SK-N-MC (cell line): Measurements from ENCODE around the gene RNF187.

ENCODE experiments used
- DNase-seq: peaks from one replicate; pipeline ENCODE4 v3.0.0-alpha.2; 2011; ENCODE audit warnings: low read depth, low spot score
- H3K27ac ChIP-seq: fragments of 200-600 bp; sonication (generic); 2 replicates; pipeline ENCODE4 v1.5.1; 2016; ENCODE audit warnings: mixed run types
- H3K36me3 ChIP-seq: fragments of 200-600 bp; sonication (generic); 2 replicates; pipeline ENCODE4 v1.6.1; 2017; ENCODE audit warnings: antibody characterized with exemption, low read length, mixed read lengths; ENCODE audit not compliant: insufficient read depth
- H3K4me3 ChIP-seq: fragments of 200-600 bp; sonication (generic); 2 replicates; pipeline ENCODE4 v1.5.1; 2016
- H3K9ac ChIP-seq: fragments of 200-600 bp; sonication (generic); 2 replicates; pipeline ENCODE4 v1.8.0; 2017; ENCODE audit warnings: mixed run types, mixed read lengths; ENCODE audit not compliant: insufficient read length
- H3K9me3 ChIP-seq: fragments of 200-600 bp; sonication (generic); 2 replicates; pipeline ENCODE4 v1.6.1; 2017; ENCODE audit warnings: low read depth, mild to moderate bottlenecking, antibody characterized with exemption, low read length, moderate library complexity, mixed read lengths
- EZH2 ChIP-seq: fragments of 200-600 bp; sonication (generic); IDR thresholded peaks from one replicate; pipeline ENCODE4 v1.6.1; 2017; ENCODE audit warnings: antibody characterized with exemption
- FOXP2 ChIP-seq: optimal IDR thresholded peaks from 2 replicates; pipeline ENCODE3; 2011; ENCODE audit warnings: mild to moderate bottlenecking, moderate library complexity; ENCODE audit not compliant: insufficient read depth; ENCODE audit errors: extremely low read length, control extremely low read depth
- POLR2AphosphoS5 ChIP-seq: IDR thresholded peaks from 2 replicates; pipeline ENCODE4 v1.6.1; 2012; ENCODE audit warnings: mild to moderate bottlenecking, low read depth, low read length, borderline replicate concordance

RNF187 gene

GRCh38 chr1:228543396-228543795 lies 56.2 kb downstream of the RNF187 start:
- H3K9ac ChIP-seq, result no peak overlapping the region
- TF ChIP-seq POLR2AphosphoS5 (no peak), FOXP2 (no peak), EZH2 (no peak)
- no peak for DNase-seq

GRCh38 chr1:228544021-228544850 lies 57.1 kb downstream of the RNF187 start:
- DNase-seq, result no peak
- TF ChIP-seq EZH2 (no peak), FOXP2 (no peak), POLR2AphosphoS5 (no peak)
- no peak overlapping the region for H3K9ac ChIP-seq

More at GRCh38 chr1:228543396-228543795, 56.2 kb downstream of the RNF187 start:
- H3K27ac ChIP-seq, result no peak overlapping the region
- H3K4me3 ChIP-seq, result no peak overlapping the region
- no peaks in the 10 kb centered on the region for H3K36me3 ChIP-seq
- no peaks in the 10 kb centered on the region for H3K9me3 ChIP-seq

GRCh38 chr1:228544921-228545591 lies 57.9 kb downstream of the RNF187 start:
- Histone ChIP-seq H3K4me3 (no peak overlapping the region), H3K9ac (no peak overlapping the region), H3K9me3 (no peaks in the 10 kb centered on the region), H3K36me3 (no peaks in the 10 kb centered on the region), H3K27ac (no peak overlapping the region)
- DNase-seq, result no peak
- TF ChIP-seq EZH2, result no peak
- TF ChIP-seq FOXP2, result no peak
- no peak for TF ChIP-seq POLR2AphosphoS5

More at GRCh38 chr1:228544021-228544850, 57.1 kb downstream of the RNF187 start:
- Histone ChIP-seq H3K27ac (no peak overlapping the region), H3K36me3 (no peaks in the 10 kb centered on the region), H3K9me3 (no peaks in the 10 kb centered on the region), H3K4me3 (no peak overlapping the region)
